NB4 (cell line): Measurements from ENCODE around the gene GAD2.

Experiments
- CTCF ChIP-seq: IDR thresholded peaks from one replicate; pipeline ENCODE4 v1.5.1; 2012; ENCODE audit warnings: low read depth, low read length
- MAX ChIP-seq: IDR thresholded peaks from 2 replicates; pipeline ENCODE4 v1.6.1; 2011; ENCODE audit warnings: low read depth, low read length
- MYC ChIP-seq: IDR thresholded peaks from 2 replicates; pipeline ENCODE4 v1.6.1; 2011; ENCODE audit warnings: low read depth, low read length
- POLR2A ChIP-seq: IDR thresholded peaks from 2 replicates; pipeline ENCODE4 v1.6.1; 2011; ENCODE audit warnings: mild to moderate bottlenecking; ENCODE audit not compliant: insufficient read length; ENCODE audit errors: extremely low read depth

GRCh38 chr10:26205223-26205622 lies 11.4 kb upstream of the GAD2 start:
- TF ChIP-seq CTCF: no peak
- TF ChIP-seq POLR2A: no peak
- TF ChIP-seq MYC: no peak
- no peak for TF ChIP-seq MAX
